Right atrium auricular region (tissue), 2 donors: ENCODE results near the gene BMF. TPM values are rescaled to one million over a fixed set of nuclear protein-coding genes. Genes with fewer than 3 reads are reported as not detected.

Experiments
- DNase-seq: peaks from one replicate; pipeline ENCODE4 v3.0.0-alpha.2; 2019; ENCODE audit warnings: low spot score
- H3K27ac ChIP-seq, 2 donors: fragments of 200-600 bp; sonication (generic); 1 replicate in 1 of 2; 2 replicates in 1 of 2; pipeline ENCODE4 v1.5.1; 2016 to 2019
- H3K27me3 ChIP-seq, 2 donors: fragments of 200-600 bp; sonication (generic); one replicate each; pipeline versions ENCODE4 v1.5.1 to v1.6.0; 2017 to 2019
- H3K36me3 ChIP-seq: fragments of 200-600 bp; sonication (generic); one replicate; pipeline ENCODE4 v1.5.1; 2016
- H3K4me1 ChIP-seq, 2 donors: fragments of 200-600 bp; sonication (generic); one replicate each; pipeline versions ENCODE4 v1.5.1 to v1.6.0; 2017 to 2019
- H3K4me3 ChIP-seq, 2 donors: fragments of 200-600 bp; sonication (generic); 1 replicate in 1 of 2; 2 replicates in 1 of 2; pipeline ENCODE4 v1.5.1; 2017 to 2019; ENCODE audit warnings: mild to moderate bottlenecking in 1 of 2, moderate library complexity in 1 of 2
- H3K9me3 ChIP-seq, 2 donors: fragments of 200-600 bp; sonication (generic); one replicate each; pipeline ENCODE4 v1.5.1; 2019
- total RNA-seq, 2 donors: library from RNA; depleted of rRNA; stranded (reverse); fragments of >200 nt; gene quantifications; one replicate each; pipeline ENCODE4 v1.1.0, GENCODE V29; 2016
- TF ChIP-seq, protein P1 (sequence below), 2 donors: fragments of 200-600 bp; sonication (generic); IDR thresholded peaks; one replicate each; pipeline ENCODE4 v1.5.1; 2019; ENCODE audit warnings: antibody characterized with exemption in 2 of 2

Gene BMF
- total RNA-seq, 2 donors from 2014 or later, result 1.3 to 3.0 TPM

DNA sequence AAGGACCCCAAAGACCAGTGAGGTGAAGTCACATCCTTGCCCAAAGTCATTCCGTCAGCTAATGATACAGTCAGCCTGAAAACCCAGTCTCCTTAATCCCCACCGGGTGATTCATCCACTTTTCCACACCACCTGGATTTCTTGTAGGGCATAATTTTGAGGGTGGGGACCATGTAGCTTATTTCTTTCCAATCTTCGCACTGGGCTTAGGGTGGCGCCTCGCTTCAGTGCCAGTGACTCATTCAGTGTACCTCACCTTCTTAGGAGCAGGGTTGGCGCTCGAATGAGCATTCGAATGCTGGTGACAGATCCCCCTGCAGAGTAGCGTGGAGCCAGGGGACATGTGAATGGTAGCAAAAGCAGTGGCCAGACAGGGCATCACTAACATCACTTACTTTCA lies 24.0 kb downstream of the BMF start:
- no peaks in the 10 kb centered on the region for H3K27me3 ChIP-seq
- H3K36me3 ChIP-seq, result no peaks in the 10 kb centered on the region
- no peak overlapping the region for H3K4me3 ChIP-seq
- H3K9me3 ChIP-seq, result no peaks in the 10 kb centered on the region
- H3K27ac ChIP-seq, result no peak overlapping the region
- TF ChIP-seq, protein P1, sequence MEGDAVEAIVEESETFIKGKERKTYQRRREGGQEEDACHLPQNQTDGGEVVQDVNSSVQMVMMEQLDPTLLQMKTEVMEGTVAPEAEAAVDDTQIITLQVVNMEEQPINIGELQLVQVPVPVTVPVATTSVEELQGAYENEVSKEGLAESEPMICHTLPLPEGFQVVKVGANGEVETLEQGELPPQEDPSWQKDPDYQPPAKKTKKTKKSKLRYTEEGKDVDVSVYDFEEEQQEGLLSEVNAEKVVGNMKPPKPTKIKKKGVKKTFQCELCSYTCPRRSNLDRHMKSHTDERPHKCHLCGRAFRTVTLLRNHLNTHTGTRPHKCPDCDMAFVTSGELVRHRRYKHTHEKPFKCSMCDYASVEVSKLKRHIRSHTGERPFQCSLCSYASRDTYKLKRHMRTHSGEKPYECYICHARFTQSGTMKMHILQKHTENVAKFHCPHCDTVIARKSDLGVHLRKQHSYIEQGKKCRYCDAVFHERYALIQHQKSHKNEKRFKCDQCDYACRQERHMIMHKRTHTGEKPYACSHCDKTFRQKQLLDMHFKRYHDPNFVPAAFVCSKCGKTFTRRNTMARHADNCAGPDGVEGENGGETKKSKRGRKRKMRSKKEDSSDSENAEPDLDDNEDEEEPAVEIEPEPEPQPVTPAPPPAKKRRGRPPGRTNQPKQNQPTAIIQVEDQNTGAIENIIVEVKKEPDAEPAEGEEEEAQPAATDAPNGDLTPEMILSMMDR (IDR thresholded peaks at IDR 0.05), result no peak
- DNase-seq, result no peak
- H3K4me1 ChIP-seq, result peaks cover 0 to 57% of the 10 kb centered on the region in 2 donors

GRCh38 chr15:40082195-40082883 lies 26.3 kb downstream of the BMF start:
- TF ChIP-seq, protein P1 (IDR thresholded peaks at IDR 0.05), result no peak
- no peaks in the 10 kb centered on the region for H3K36me3 ChIP-seq
- H3K4me3 ChIP-seq, result peak overlapping the region in 1 of 2 donors; percentile 38
- H3K9me3 ChIP-seq, result no peaks in the 10 kb centered on the region
- H3K4me1 ChIP-seq, result peaks cover 0 to 34% of the 10 kb centered on the region in 2 donors
- H3K27ac ChIP-seq, result peak overlapping the region; percentile 69 to 79
- DNase-seq, result no peak
- H3K27me3 ChIP-seq, result no peaks in the 10 kb centered on the region

GRCh38 chr15:40081691-40082194 lies 26.9 kb downstream of the BMF start:
- Histone ChIP-seq H3K4me1 (peaks cover 0 to 29% of the 10 kb centered on the region in 2 donors), H3K36me3 (no peaks in the 10 kb centered on the region), H3K27ac (peak overlapping the region; percentile 69 to 79), H3K4me3 (peak overlapping the region; percentile 13 to 38), H3K9me3 (no peaks in the 10 kb centered on the region), H3K27me3 (no peaks in the 10 kb centered on the region)
- peak; percentile 84 for DNase-seq
- TF ChIP-seq, protein P1 (IDR thresholded peaks at IDR 0.05), result peak in 1 of 2 donors; percentile 17

- DNase-seq, result no peak
- H3K4me1 ChIP-seq, result peaks cover 0 to 29% of the 10 kb centered on the region in 2 donors
- TF ChIP-seq, protein P1 (IDR thresholded peaks at IDR 0.05), result no peak
- H3K36me3 ChIP-seq, result no peaks in the 10 kb centered on the region
- no peaks in the 10 kb centered on the region for H3K9me3 ChIP-seq
- H3K27me3 ChIP-seq, result no peaks in the 10 kb centered on the region
- peak overlapping the region; percentile 69 to 79 for H3K27ac ChIP-seq
- peak overlapping the region in 1 of 2 donors; percentile 38 for H3K4me3 ChIP-seq
These were observed 27.8 kb downstream of the BMF start for GRCh38 chr15:40080847-40081246.

GRCh38 chr15:40080104-40080503 lies 28.6 kb downstream of the BMF start:
- Histone ChIP-seq H3K27me3 (no peaks in the 10 kb centered on the region), H3K36me3 (no peaks in the 10 kb centered on the region), H3K9me3 (no peaks in the 10 kb centered on the region), H3K4me1 (peaks cover 0 to 29% of the 10 kb centered on the region in 2 donors), H3K4me3 (no peak overlapping the region), H3K27ac (no peak overlapping the region)
- DNase-seq, result no peak
- TF ChIP-seq, protein P1 (IDR thresholded peaks at IDR 0.05), result no peak
